Measurements from ENCODE around the gene ATG9A.

DNA sequence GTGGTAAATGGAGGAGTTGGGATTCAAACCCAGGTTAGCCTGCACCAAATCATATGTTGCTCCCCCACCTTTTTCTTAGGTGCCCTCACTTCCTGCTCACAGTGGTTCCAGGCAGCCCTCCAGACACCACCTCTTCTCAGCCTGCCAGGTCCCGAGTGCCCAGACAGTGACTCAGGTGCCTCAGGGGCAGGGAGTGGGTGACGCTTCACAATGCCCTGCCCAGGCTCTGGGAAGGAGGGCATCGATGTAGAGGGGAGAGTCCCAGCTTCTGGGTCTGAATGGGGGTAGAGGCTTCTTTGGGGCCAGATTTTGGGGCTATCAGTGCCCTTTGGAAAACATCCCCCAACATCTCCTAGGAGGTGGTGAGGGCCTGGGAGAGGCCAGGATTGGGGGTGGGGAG lies 44.5 kb upstream of the ATG9A start:
- TF ChIP-seq POLR2A (IDR thresholded peaks at IDR 0.05): no peak
- TF ChIP-seq, protein P1, sequence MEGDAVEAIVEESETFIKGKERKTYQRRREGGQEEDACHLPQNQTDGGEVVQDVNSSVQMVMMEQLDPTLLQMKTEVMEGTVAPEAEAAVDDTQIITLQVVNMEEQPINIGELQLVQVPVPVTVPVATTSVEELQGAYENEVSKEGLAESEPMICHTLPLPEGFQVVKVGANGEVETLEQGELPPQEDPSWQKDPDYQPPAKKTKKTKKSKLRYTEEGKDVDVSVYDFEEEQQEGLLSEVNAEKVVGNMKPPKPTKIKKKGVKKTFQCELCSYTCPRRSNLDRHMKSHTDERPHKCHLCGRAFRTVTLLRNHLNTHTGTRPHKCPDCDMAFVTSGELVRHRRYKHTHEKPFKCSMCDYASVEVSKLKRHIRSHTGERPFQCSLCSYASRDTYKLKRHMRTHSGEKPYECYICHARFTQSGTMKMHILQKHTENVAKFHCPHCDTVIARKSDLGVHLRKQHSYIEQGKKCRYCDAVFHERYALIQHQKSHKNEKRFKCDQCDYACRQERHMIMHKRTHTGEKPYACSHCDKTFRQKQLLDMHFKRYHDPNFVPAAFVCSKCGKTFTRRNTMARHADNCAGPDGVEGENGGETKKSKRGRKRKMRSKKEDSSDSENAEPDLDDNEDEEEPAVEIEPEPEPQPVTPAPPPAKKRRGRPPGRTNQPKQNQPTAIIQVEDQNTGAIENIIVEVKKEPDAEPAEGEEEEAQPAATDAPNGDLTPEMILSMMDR (IDR thresholded peaks at IDR 0.05): no peak
- no peak for TF ChIP-seq EP300 (IDR thresholded peaks at IDR 0.05)
